ENCODE results near the gene CPLX3.
A peak's percentile ranks its signal among the peaks of the same experiment; 100 is the strongest.

Gene CPLX3

GRCh38 chr15:74829486-74829885 lies 3.1 kb downstream of the CPLX3 start:
- DNase-seq (ENCODE audit: low read depth in 2 of 2): no peak

GRCh38 chr15:74829991-74830390 lies 3.6 kb downstream of the CPLX3 start:
- DNase-seq (ENCODE audit: low read depth in 2 of 2): no peak

GRCh38 chr15:74830868-74831267 lies 4.4 kb downstream of the CPLX3 start:
- DNase-seq (ENCODE audit: low read depth in 2 of 2): no peak

- DNase-seq (ENCODE audit: low read depth in 2 of 2): no peak
Observed at GRCh38 chr15:74831813-74832495, 5.5 kb downstream of the CPLX3 start.

- no peak for DNase-seq (ENCODE audit: low read depth in 2 of 2)
Observed at GRCh38 chr15:74832826-74833225, 6.4 kb downstream of the CPLX3 start.

GRCh38 chr15:74833376-74834107 lies 7.1 kb downstream of the CPLX3 start:
- DNase-seq (ENCODE audit: low read depth in 2 of 2): no peak

- DNase-seq (ENCODE audit: low read depth in 2 of 2): peak in 1 of 2 donors; percentile 17
Observed at GRCh38 chr15:74835312-74835823, 8.9 kb downstream of the CPLX3 start.

- DNase-seq (ENCODE audit: low read depth in 2 of 2): no peak
Observed at GRCh38 chr15:74836846-74837245, 10.4 kb downstream of the CPLX3 start.

- no peak for DNase-seq (ENCODE audit: low read depth in 2 of 2)
Observed at GRCh38 chr15:74837482-74838136, 11.2 kb downstream of the CPLX3 start.

GRCh38 chr15:74838137-74838516 lies 11.7 kb downstream of the CPLX3 start:
- DNase-seq (ENCODE audit: low read depth in 2 of 2): no peak

- no peak for DNase-seq (ENCODE audit: low read depth in 2 of 2)
Observed at GRCh38 chr15:74838746-74839525, 12.5 kb downstream of the CPLX3 start.

GRCh38 chr15:74839526-74840395 lies 13.3 kb downstream of the CPLX3 start:
- DNase-seq (ENCODE audit: low read depth in 2 of 2): no peak

GRCh38 chr15:74840851-74841775 lies 14.7 kb downstream of the CPLX3 start:
- no peak for DNase-seq (ENCODE audit: low read depth in 2 of 2)

GRCh38 chr15:74841891-74842373 lies 15.5 kb downstream of the CPLX3 start:
- no peak for DNase-seq (ENCODE audit: low read depth in 2 of 2)

- peak; percentile 81 to 85 for DNase-seq (ENCODE audit: low read depth in 2 of 2)
Observed at GRCh38 chr15:74842581-74843444, 16.4 kb downstream of the CPLX3 start, which contains the start of gene ULK3. TSS of gene ULK3 (minus strand) at chr15:74843156. CDS start at chr15:74843105, 51 bp downstream.

GRCh38 chr15:74843445-74843828 lies 17.0 kb downstream of the CPLX3 start:
- DNase-seq (ENCODE audit: low read depth in 2 of 2): no peak

GRCh38 chr15:74843891-74844299 lies 17.5 kb downstream of the CPLX3 start:
- no peak for DNase-seq (ENCODE audit: low read depth in 2 of 2)
